OCI-LY1 (cell line): ENCODE measurements around the gene MZB1.

Experiments used
- EZH2 ChIP-seq: fragments of 200-600 bp; sonication (generic), shearing (Covaris generic); IDR thresholded peaks from 2 replicates; pipeline ENCODE4 v1.8.0; 2017; ENCODE audit warnings: borderline replicate concordance, mixed run types, mild to moderate bottlenecking, antibody characterized with exemption, low read length, moderate library complexity, mixed read lengths
- TF ChIP-seq, protein P1 (sequence below): fragments of 200-600 bp; sonication (generic), shearing (Covaris generic); IDR thresholded peaks from 2 replicates; pipeline ENCODE4 v1.5.1; 2017; ENCODE audit warnings: mild to moderate bottlenecking, antibody characterized with exemption, low read length, moderate library complexity, mixed read lengths

DNA sequence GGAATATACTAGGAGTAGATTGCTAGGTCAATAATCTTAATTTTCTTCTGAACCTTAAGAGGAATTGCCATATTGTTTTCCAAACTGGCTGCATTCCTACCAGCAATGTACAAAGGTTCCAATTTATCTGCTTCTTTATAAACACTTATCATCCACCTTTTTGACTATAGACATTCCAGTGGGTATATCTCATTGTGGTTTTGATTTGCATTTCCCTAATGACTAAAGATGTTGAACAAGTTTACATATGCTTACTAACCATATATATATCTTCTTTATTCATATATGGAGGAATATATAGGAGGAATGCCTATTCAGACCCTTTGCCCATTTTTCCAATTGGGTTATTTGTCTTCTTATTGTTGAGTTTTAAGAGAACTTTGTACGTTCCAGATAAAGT is 42.0 kb upstream of the MZB1 start:
- TF ChIP-seq EZH2: no peak
- TF ChIP-seq, protein P1, sequence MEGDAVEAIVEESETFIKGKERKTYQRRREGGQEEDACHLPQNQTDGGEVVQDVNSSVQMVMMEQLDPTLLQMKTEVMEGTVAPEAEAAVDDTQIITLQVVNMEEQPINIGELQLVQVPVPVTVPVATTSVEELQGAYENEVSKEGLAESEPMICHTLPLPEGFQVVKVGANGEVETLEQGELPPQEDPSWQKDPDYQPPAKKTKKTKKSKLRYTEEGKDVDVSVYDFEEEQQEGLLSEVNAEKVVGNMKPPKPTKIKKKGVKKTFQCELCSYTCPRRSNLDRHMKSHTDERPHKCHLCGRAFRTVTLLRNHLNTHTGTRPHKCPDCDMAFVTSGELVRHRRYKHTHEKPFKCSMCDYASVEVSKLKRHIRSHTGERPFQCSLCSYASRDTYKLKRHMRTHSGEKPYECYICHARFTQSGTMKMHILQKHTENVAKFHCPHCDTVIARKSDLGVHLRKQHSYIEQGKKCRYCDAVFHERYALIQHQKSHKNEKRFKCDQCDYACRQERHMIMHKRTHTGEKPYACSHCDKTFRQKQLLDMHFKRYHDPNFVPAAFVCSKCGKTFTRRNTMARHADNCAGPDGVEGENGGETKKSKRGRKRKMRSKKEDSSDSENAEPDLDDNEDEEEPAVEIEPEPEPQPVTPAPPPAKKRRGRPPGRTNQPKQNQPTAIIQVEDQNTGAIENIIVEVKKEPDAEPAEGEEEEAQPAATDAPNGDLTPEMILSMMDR: no peak
